Natural killer cell treated with Interleukin-12 subunit alpha and Interleukin-12 subunit beta and Interleukin-15 and Interleukin-18, amount 100 ng/mL, for 72 hours (primary cell): ENCODE measurements around the gene PRKG2. TPM values are rescaled to one million over a fixed set of nuclear protein-coding genes. Genes with fewer than 3 reads are reported as not detected.

Source experiments
- ATAC-seq, 2 donors: fragments of 150-1000 bp; cut with Tn5 transposase in 1 of 2; sonication (Bioruptor Pico), chemical (Tn5 transposase) in 1 of 2; 2 replicates each; pipeline ENCODE4 v1.10.0; 2021
- DNase-seq: peaks from one replicate; pipeline ENCODE4 v3.0.0; 2022; ENCODE audit warnings: low spot score
- H3K27ac Mint-ChIP-seq, 2 donors: 1 replicate in 1 of 2; 2 replicates in 1 of 2; pipeline ENCODE4 v1.8.0; 2022; ENCODE audit warnings: mixed read lengths in 2 of 2, mild to moderate bottlenecking in 1 of 2, moderate library complexity in 1 of 2
- H3K27me3 Mint-ChIP-seq, 2 donors: 1 replicate in 1 of 2; 2 replicates in 1 of 2; pipeline ENCODE4 v1.8.0; 2022; ENCODE audit warnings: mixed read lengths in 2 of 2
- H3K36me3 Mint-ChIP-seq: one replicate; pipeline ENCODE4 v1.8.0; 2022; ENCODE audit warnings: mixed read lengths
- H3K4me1 Mint-ChIP-seq, 2 donors: 1 replicate in 1 of 2; 2 replicates in 1 of 2; pipeline ENCODE4 v1.8.0; 2022; ENCODE audit warnings: low read depth in 2 of 2, mixed read lengths in 2 of 2, mild to moderate bottlenecking in 1 of 2
- H3K4me3 Mint-ChIP-seq: one replicate; pipeline ENCODE4 v1.8.0; 2022; ENCODE audit warnings: mixed read lengths
- H3K9me3 Mint-ChIP-seq: 2 replicates; pipeline ENCODE4 v1.8.0; 2022; ENCODE audit warnings: mixed read lengths
- total RNA-seq, 2 donors: library from RNA; stranded (reverse); gene quantifications; one replicate each; pipeline ENCODE4 v1.2.3, GENCODE V29; 2022

Gene PRKG2, protein sequence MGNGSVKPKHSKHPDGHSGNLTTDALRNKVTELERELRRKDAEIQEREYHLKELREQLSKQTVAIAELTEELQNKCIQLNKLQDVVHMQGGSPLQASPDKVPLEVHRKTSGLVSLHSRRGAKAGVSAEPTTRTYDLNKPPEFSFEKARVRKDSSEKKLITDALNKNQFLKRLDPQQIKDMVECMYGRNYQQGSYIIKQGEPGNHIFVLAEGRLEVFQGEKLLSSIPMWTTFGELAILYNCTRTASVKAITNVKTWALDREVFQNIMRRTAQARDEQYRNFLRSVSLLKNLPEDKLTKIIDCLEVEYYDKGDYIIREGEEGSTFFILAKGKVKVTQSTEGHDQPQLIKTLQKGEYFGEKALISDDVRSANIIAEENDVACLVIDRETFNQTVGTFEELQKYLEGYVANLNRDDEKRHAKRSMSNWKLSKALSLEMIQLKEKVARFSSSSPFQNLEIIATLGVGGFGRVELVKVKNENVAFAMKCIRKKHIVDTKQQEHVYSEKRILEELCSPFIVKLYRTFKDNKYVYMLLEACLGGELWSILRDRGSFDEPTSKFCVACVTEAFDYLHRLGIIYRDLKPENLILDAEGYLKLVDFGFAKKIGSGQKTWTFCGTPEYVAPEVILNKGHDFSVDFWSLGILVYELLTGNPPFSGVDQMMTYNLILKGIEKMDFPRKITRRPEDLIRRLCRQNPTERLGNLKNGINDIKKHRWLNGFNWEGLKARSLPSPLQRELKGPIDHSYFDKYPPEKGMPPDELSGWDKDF
- under 1 TPM; 0.10 to 0.33 TPM for total RNA-seq

DNA sequence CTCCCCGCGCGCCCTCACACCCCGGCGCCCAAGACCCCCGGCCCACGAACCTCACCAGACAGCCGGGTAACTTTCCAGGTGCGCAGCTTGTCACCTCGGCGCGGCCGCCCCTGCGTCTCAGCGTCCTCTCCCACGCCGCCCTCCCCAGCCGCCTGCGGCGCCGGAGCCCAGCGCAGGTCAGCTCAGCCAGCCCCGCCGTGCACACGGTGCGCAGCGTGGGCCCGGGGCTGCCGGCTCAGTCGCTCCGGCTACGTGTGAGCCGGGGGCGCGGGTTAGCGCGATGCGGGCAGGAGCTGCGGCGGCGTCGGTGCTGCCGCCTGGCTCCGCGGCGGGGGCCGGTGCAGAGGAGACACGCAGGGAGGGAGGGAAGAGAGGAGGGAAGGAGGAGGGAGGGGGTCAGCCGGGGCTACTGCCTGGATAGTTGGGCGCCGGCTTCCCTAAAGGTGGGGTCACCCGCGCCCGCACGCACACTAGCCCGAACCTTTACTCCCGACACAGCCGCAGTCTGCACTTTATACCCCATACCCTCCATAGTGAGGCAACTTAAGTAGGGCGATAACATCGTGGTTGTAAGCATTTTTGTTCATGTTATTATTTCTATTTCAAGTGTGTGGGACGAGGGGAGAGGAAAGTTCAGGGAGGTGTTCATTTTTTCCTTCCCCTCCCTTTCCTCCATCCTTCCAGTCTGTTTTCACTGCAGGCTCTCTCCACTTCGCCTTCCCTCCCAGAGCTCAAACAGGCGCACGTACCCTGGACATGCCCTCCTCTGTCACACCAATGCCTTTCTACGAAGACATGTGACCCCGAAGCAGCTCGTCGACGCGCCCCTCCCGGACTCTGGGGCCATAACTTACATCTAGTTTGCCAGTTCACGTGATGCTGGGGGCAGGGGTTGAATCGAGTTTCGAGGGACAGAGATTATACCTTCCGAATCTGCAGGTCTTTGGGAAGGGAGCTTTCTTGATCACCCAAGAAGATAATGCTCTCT is at the start of gene PRKG2:
PRKG2 (minus strand) TSS at position 342 of the 988 bp plus-strand sequence. CDS start 10,175 bp downstream, outside the sequence.
- Mint-ChIP-seq H3K27me3 (peaks cover 19 to 20% of the 10 kb centered on the region in 2 donors), H3K4me3 (peak within 1 kb of the TSS; percentile 59), H3K9me3 (peaks cover 5% of the 10 kb centered on the region), H3K27ac (no peak within 1 kb of the TSS), H3K4me1 (no peaks in the 10 kb centered on the region), H3K36me3 (no peaks in the 10 kb centered on the region)
- no peak for DNase-seq
- ATAC-seq, result peak; percentile 52 to 55

DNA sequence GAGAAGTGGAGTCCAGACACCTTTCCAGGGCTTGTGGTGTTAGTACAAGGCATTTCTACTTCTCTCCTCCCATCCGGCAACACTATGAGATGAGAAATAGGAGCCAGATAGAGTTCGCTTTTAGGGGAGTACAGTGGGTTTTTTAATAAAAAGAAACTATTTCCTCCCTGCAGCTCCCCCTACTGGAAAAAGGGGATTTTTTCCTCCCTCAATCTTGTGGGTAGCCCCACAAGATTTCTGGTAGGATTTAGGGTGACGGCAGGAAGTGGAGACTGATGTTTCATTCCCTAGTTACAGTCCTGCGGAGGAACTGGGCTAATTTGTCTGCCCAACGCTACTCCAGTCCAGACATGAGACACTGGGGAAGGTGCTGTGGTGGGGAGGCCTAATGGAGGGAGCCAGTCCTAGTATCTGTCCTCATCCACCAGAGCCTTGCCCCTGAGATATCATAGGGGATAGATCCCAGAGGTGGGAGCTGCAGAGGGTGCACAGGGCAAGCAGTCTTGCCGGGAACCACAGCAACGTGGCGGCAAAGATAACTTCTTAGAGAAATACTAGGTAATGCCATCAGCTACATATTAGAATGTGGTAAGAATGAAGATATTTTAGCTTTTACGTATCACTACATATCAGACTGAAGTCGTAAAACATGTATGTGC is 45.5 kb upstream of the PRKG2 start:
- DNase-seq (no peak), ATAC-seq (no peak)
- H3K27me3 Mint-ChIP-seq, result no peaks in the 10 kb centered on the region
- H3K4me1 Mint-ChIP-seq, result no peaks in the 10 kb centered on the region
- H3K4me3 Mint-ChIP-seq, result no peak overlapping the region
- H3K9me3 Mint-ChIP-seq, result peaks cover 11% of the 10 kb centered on the region
- no peaks in the 10 kb centered on the region for H3K36me3 Mint-ChIP-seq
- H3K27ac Mint-ChIP-seq, result no peak overlapping the region

DNA sequence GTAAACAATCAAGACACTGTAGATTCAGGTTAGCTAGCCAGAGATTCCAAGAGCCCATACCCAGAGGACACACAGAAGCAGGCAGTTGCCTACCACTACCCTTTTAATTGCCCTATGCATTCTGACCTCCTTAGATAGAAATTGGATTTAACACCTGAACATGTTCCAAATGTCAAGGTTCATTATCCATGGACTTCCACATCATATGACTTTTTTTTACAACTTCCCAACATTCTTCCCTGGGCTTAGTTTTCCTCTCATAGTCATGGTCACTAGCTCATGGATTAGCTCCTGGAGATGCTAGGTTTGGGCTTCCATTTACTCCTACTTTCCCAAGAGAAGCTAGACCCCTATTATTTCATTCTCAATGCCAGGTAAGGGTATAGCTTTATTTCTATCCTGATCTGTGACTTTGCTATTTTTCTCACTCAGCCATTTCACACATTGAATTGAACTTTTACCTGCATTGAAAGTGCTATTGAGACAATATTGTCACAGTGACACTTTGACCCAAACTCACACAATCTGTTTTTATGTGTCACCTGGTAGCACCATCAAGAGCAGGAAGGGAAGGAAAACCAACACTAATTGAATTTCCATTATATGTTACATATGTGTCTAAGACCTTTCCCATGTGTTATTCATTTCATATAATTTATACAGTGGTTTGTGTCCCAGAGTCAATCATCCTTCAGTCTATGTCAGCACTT is 44.0 kb upstream of the PRKG2 start:
- peaks cover 10% of the 10 kb centered on the region for H3K9me3 Mint-ChIP-seq
- DNase-seq (no peak), ATAC-seq (no peak)
- no peaks in the 10 kb centered on the region for H3K27me3 Mint-ChIP-seq
- no peak overlapping the region for H3K27ac Mint-ChIP-seq
- H3K4me1 Mint-ChIP-seq, result no peaks in the 10 kb centered on the region
- H3K36me3 Mint-ChIP-seq, result no peaks in the 10 kb centered on the region
- no peak overlapping the region for H3K4me3 Mint-ChIP-seq

DNA sequence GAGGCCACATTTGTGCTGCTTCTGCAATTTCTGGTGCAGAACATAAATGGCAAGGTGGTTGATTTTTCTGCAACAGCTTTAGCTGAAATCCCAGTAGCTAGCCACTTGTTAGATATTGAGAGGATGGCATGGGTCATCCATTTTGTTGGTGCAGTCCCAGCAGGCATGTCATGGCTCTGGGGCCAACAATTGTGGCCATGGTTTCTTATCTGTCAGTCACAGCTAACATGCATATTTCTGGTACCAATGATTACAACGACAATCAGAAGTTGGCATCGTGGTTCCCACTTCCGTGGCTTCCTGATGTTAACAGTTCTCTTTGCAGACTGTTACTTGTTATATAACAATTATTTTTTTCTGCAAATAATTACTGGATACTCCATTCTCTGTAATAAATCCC is 42.8 kb upstream of the PRKG2 start:
- H3K4me3 Mint-ChIP-seq, result no peak overlapping the region
- no peak for ATAC-seq
- no peak for DNase-seq
- no peaks in the 10 kb centered on the region for H3K36me3 Mint-ChIP-seq
- H3K27ac Mint-ChIP-seq, result no peak overlapping the region
- peaks cover 8% of the 10 kb centered on the region for H3K9me3 Mint-ChIP-seq
- no peaks in the 10 kb centered on the region for H3K4me1 Mint-ChIP-seq
- H3K27me3 Mint-ChIP-seq, result no peaks in the 10 kb centered on the region

DNA sequence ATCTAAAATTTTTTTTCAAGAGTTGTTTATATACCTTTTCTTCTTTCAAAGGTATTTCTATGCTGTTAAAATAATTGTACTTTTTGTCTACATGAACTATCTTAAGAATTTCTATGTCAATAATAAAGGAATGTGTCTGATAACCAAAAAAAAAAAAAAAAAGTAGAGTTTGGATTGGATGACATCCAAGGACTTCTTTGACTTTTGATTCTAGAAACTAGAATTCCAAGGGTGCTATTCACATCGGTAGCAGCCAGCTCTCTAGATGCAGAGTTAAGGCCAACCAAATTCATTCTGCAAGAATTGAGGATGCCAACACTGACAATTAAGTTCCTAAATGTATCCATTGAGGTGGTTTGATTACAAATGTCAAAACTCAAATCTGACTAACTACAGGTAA is 42.0 kb upstream of the PRKG2 start:
- H3K4me3 Mint-ChIP-seq, result no peak overlapping the region
- DNase-seq (no peak), ATAC-seq (no peak)
- peaks cover 0 to 2% of the 10 kb centered on the region in 2 donors for H3K27me3 Mint-ChIP-seq
- peaks cover 9% of the 10 kb centered on the region for H3K9me3 Mint-ChIP-seq
- H3K36me3 Mint-ChIP-seq, result no peaks in the 10 kb centered on the region
- H3K27ac Mint-ChIP-seq, result no peak overlapping the region
- H3K4me1 Mint-ChIP-seq, result no peaks in the 10 kb centered on the region

DNA sequence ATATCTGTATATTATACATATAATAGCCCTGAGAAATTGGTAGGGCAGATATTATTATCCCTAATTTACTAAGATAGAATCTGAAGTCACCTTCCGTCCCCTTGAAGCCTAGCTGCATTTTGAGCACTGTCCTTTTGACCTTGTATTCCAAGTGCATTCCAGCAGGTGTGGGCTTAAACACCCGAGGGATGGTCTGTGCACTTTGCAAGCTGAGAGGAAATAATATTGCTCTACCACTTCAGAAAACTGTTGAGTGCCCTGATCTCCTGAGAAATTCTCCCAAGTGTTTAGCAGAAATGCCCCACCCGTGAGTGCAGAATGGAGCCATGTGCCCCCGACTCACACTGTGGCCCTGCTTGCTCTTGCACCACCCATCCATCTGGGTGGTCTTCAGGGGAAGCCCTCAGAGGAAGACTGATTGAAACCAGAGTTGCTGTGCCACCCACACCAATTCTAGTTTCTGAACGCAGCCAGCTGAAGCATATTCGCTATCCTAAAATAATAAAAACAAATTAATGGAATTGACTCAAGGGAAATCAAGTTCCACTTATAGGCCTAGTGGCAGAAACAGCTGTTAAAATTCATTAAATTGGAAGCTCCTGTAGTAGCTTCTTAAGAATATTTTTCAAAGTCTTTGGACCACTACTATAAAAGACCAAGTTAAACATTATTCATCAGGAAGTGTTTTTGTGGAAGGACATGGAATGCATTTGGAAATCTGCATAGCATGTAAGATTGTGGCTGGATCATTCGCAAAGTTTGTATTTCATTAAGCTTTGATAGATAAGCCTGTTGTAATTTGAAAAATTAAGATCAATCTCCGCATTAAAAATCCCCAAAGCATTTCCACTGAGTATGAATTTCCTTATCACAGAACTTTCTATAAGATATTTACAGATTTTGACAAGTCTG is 41.3 kb upstream of the PRKG2 start:
- no peaks in the 10 kb centered on the region for H3K4me1 Mint-ChIP-seq
- no peaks in the 10 kb centered on the region for H3K36me3 Mint-ChIP-seq
- no peak overlapping the region for H3K4me3 Mint-ChIP-seq
- H3K27me3 Mint-ChIP-seq, result peaks cover 0 to 2% of the 10 kb centered on the region in 2 donors
- ATAC-seq, result no peak
- no peak for DNase-seq
- H3K9me3 Mint-ChIP-seq, result peaks cover 11% of the 10 kb centered on the region
- no peak overlapping the region for H3K27ac Mint-ChIP-seq

DNA sequence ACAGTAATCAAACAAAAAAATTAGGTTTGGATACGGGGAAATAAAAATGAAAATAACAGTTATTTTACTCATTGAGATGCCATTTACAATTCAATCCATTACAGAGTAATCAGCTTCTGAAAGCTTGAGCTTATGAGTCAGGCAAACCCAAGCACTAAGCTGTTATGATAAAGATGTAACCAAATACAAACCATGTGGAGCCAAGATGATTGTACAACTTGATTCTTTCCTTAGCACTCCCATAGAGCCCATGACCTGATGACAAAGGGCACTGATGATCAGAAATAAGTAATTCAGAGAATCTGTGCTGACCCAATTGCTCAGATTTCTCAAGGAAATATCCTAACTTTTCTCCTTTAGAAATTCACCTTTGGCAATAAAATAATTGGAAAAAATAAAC is 40.5 kb upstream of the PRKG2 start:
- no peaks in the 10 kb centered on the region for H3K36me3 Mint-ChIP-seq
- H3K27ac Mint-ChIP-seq, result no peak overlapping the region
- H3K4me3 Mint-ChIP-seq, result no peak overlapping the region
- no peaks in the 10 kb centered on the region for H3K4me1 Mint-ChIP-seq
- ATAC-seq, result no peak
- H3K9me3 Mint-ChIP-seq, result peaks cover 12% of the 10 kb centered on the region
- no peak for DNase-seq
- peaks cover 0 to 2% of the 10 kb centered on the region in 2 donors for H3K27me3 Mint-ChIP-seq

DNA sequence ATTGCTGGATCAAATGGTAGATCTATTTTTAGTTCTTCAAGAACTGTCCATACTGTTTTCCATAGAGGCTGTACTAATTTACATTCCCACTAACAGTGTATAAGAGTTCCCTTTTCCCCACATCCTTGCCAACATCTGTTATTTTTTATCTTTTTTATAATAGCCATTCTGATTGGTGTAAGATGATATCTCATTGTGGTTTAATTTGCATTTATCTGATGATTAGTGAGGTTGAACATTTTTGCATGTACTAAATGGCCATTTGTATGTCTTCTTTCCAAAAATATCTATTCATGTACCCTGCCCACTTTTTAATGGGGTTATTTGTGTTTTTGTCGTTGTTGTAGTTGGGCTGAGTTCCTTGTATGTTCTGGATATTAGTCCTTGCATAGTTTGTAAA is 35.4 kb upstream of the PRKG2 start:
- no peaks in the 10 kb centered on the region for H3K4me1 Mint-ChIP-seq
- H3K27me3 Mint-ChIP-seq, result peaks cover 0 to 2% of the 10 kb centered on the region in 2 donors
- H3K27ac Mint-ChIP-seq, result no peak overlapping the region
- H3K36me3 Mint-ChIP-seq, result no peaks in the 10 kb centered on the region
- ATAC-seq (no peak), DNase-seq (no peak)
- H3K9me3 Mint-ChIP-seq, result peaks cover 6% of the 10 kb centered on the region
- no peak overlapping the region for H3K4me3 Mint-ChIP-seq

DNA sequence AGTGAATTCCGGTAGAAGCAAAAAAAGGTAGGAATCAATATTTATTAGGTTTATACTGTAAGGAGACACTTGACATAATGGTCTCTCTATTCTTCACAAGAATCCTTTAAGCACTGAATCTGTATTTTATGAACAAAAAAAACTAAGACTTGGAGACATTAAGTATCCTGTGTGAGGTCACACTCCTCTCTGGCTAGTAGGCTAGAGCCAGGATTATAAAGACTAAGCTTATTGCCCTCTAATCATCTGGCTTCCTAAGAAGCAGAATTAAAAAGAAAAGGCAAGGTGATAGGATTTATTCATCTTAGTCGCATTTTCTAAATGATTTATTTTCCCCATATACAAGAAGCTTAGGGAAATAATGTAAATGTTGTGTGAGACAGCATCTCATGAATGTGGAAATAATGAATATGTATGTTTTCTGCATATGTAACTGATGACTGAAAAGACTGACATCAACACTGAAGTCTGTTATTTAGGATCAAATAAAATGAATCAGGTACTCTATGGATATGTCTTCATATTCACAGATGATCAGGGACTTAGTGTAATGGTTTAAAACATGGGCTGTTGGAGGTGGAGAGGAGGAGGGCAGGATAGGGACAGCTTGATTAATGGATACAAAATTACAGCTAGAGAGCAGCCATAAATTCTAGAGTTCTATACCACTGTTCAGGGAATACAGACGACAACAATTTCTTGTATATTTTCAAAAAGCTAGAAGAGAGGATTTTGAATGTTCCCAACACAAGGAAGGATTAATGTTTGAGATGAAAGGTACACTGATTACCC is 30.4 kb upstream of the PRKG2 start:
- H3K9me3 Mint-ChIP-seq, result peaks cover 2% of the 10 kb centered on the region
- no peak for DNase-seq
- H3K27me3 Mint-ChIP-seq, result no peaks in the 10 kb centered on the region
- H3K27ac Mint-ChIP-seq, result no peak overlapping the region
- no peaks in the 10 kb centered on the region for H3K4me1 Mint-ChIP-seq
- H3K36me3 Mint-ChIP-seq, result no peaks in the 10 kb centered on the region
- ATAC-seq, result no peak
- no peak overlapping the region for H3K4me3 Mint-ChIP-seq

DNA sequence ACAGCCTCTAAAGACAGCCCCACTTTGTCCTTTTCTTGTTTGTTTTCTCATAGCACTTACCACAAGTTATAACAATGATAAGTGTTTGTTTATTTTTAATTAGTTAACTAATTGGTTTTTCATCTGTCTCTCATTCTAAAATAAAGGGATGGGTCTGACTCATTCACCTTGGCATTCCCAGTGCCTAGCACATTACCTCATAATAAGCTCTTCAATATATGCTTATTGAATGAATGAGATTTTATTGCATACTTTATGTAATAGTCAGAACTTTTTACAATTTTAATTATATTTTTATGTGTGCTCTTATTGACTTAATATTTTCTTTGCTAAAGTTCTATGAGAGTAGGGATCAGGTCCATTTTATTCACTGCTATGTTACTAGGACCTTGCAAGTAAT is 22.8 kb upstream of the PRKG2 start:
- DNase-seq (no peak), ATAC-seq (no peak)
- Mint-ChIP-seq H3K9me3 (peaks cover 4% of the 10 kb centered on the region), H3K4me1 (no peaks in the 10 kb centered on the region), H3K4me3 (no peak overlapping the region), H3K36me3 (no peaks in the 10 kb centered on the region), H3K27me3 (no peaks in the 10 kb centered on the region), H3K27ac (no peak overlapping the region)

DNA sequence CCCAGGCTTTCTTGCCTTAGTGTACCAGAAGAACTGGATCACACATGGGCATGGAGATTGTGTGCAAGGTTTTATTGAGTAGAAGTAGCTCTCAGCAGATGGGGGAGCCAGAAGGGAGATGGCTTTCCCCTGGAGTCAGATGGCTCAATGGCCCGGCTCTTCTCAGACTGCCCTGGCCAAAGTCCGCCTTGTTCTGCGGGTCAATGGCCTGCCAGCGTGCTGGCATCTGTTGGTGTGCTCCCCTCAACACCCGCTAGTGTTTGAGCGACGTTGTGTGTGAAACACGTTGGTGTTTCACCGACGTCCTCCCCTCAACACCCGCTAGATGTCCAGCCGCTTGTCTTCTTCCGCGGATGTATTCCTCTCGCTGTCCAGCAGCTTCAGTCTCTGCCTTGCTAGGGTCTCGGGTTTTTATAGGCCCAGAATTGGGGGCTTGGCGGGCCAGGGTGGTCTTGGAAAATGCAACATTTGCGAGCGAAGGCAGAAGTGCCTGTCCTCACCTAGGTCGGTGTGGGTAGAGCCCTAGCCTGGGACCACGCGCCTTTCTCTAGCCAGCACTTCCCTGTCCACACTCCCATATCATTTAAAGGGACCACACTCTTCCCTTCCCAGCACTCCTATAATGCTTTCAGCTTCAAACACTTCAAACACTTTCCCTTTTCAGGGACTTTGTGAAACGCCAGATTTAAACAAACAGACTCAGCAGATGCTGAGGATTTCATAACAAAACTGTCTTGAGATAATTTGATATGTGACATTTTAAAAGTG is 21.1 kb upstream of the PRKG2 start:
- ATAC-seq (no peak), DNase-seq (no peak)
- Mint-ChIP-seq H3K27me3 (no peaks in the 10 kb centered on the region), H3K36me3 (no peaks in the 10 kb centered on the region), H3K9me3 (peaks cover 7% of the 10 kb centered on the region), H3K27ac (no peak overlapping the region), H3K4me3 (no peak overlapping the region), H3K4me1 (no peaks in the 10 kb centered on the region)
